Measurements from ENCODE around the gene UPK3A.

The UPK3A gene

DNA sequence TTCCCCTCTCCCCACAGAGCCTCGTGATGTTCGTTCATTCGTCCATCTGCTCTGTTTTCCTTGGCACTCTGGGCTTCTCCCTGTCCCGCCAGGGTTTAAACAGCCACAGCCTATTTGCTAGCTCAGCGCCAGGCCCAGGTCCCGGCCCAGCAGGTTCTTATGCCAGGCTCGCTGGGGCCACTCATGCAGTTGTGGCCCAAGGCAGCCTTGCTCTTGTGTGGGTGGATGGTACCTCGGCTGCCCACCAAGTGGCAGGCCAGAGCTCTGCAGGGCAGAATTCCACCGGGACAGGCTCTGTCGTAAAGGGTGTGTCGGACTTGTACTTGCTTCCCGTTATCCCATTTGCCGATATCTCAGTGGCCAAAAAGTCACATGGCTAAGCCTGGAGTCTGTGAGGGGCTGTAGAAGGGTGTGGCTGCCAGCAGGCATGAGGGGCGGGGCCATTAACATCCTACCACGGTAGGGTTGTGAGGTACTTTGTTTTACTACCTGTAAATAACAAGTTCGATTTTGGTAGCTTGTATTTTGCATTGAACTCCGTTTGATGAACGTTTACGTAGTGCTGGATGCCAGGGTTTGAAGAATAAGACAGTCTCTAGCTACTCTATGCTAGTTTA lies 32.9 kb downstream of the UPK3A start:
- H3K79me2 ChIP-seq (ENCODE audit: low read length), result peaks cover 76% of the 10 kb centered on the region
- H3K4me1 ChIP-seq (ENCODE audit: low read length), result peaks cover 6% of the 10 kb centered on the region; the same call in 1 of the 2 replicates
- H4K20me1 ChIP-seq (ENCODE audit: insufficient read depth, low read length), result no peaks in the 10 kb centered on the region
- no peaks in the 10 kb centered on the region for H3F3A ChIP-seq (ENCODE audit: insufficient read depth, low read length)
- H3K9me3 ChIP-seq (replicated peaks; ENCODE audit: insufficient read depth, low read length), result no peaks in the 10 kb centered on the region
- peak overlapping the region; percentile 9; the same call in 1 of the 2 replicates for H3K4me2 ChIP-seq (ENCODE audit: low read depth, low read length)
- no peak for TF ChIP-seq EZH2 (optimal IDR thresholded peaks at IDR 0.05; ENCODE audit: low read depth, low read length)
- TF ChIP-seq, protein P1, sequence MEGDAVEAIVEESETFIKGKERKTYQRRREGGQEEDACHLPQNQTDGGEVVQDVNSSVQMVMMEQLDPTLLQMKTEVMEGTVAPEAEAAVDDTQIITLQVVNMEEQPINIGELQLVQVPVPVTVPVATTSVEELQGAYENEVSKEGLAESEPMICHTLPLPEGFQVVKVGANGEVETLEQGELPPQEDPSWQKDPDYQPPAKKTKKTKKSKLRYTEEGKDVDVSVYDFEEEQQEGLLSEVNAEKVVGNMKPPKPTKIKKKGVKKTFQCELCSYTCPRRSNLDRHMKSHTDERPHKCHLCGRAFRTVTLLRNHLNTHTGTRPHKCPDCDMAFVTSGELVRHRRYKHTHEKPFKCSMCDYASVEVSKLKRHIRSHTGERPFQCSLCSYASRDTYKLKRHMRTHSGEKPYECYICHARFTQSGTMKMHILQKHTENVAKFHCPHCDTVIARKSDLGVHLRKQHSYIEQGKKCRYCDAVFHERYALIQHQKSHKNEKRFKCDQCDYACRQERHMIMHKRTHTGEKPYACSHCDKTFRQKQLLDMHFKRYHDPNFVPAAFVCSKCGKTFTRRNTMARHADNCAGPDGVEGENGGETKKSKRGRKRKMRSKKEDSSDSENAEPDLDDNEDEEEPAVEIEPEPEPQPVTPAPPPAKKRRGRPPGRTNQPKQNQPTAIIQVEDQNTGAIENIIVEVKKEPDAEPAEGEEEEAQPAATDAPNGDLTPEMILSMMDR (IDR thresholded peaks at IDR 0.05; ENCODE audit: low read length), result no peak
- TF ChIP-seq EZH2phosphoT487 (IDR thresholded peaks at IDR 0.05; ENCODE audit: low read length), result no peak
- H3K9ac ChIP-seq (ENCODE audit: low read length), result peak overlapping the region; percentile 35; the same call in 1 of the 2 replicates
- H3K36me3 ChIP-seq (replicated peaks; ENCODE audit: insufficient read depth, low read length), result no peaks in the 10 kb centered on the region
- H3K27me3 ChIP-seq (replicated peaks; ENCODE audit: insufficient read depth, low read length), result no peaks in the 10 kb centered on the region
- no peak overlapping the region for H2AFZ ChIP-seq (ENCODE audit: low read length)
- no peak overlapping the region for H3K4me3 ChIP-seq (ENCODE audit: low read length)
- no peaks in the 10 kb centered on the region for H3K9me2 ChIP-seq (replicated peaks; ENCODE audit: insufficient read depth, low read length)
- DNase-seq, result no peak
- H3K27ac ChIP-seq (ENCODE audit: low read length), result peak overlapping the region; percentile 62; the same call in 1 of the 2 replicates

DNA sequence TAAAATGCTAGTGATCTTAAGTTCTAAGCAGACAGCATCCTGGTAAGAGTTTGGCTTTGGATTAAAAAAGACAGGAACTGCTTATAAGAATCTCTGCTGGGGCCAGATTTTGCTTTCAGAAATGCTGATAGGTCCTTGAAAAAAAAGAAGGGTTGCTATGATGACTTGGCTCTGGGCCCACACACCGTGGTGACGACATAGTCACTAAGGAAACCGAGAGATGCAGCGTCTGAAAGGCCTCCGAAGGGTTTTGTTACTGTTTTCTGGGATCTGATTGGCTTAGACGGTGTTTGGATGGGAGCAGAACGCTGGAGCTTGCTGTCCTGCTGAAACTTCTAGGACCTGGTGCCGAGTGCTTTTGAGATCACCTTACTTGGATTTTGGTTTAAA lies 33.4 kb downstream of the UPK3A start:
- Histone ChIP-seq H3K79me2 (ENCODE audit: low read length) (peaks cover 72% of the 10 kb centered on the region), H3K4me1 (ENCODE audit: low read length) (peaks cover 6% of the 10 kb centered on the region; the same call in 1 of the 2 replicates), H3K4me2 (ENCODE audit: low read depth, low read length) (peak overlapping the region; percentile 9; the same call in 1 of the 2 replicates), H3K4me3 (ENCODE audit: low read length) (no peak overlapping the region), H2AFZ (ENCODE audit: low read length) (no peak overlapping the region), H3K9me2 (replicated peaks; ENCODE audit: insufficient read depth, low read length) (no peaks in the 10 kb centered on the region), H3K36me3 (replicated peaks; ENCODE audit: insufficient read depth, low read length) (no peaks in the 10 kb centered on the region), H3K27me3 (replicated peaks; ENCODE audit: insufficient read depth, low read length) (no peaks in the 10 kb centered on the region), H3F3A (ENCODE audit: insufficient read depth, low read length) (no peaks in the 10 kb centered on the region), H4K20me1 (ENCODE audit: insufficient read depth, low read length) (no peaks in the 10 kb centered on the region), H3K9ac (ENCODE audit: low read length) (peak overlapping the region; percentile 35; the same call in 1 of the 2 replicates), H3K27ac (ENCODE audit: low read length) (peak overlapping the region; percentile 62; the same call in 1 of the 2 replicates), H3K9me3 (replicated peaks; ENCODE audit: insufficient read depth, low read length) (no peaks in the 10 kb centered on the region)
- DNase-seq, result peak; percentile 34
- no peak for TF ChIP-seq EZH2 (optimal IDR thresholded peaks at IDR 0.05; ENCODE audit: low read depth, low read length)
- no peak for TF ChIP-seq EZH2phosphoT487 (IDR thresholded peaks at IDR 0.05; ENCODE audit: low read length)
- TF ChIP-seq, protein P1 (IDR thresholded peaks at IDR 0.05; ENCODE audit: low read length), result no peak

DNA sequence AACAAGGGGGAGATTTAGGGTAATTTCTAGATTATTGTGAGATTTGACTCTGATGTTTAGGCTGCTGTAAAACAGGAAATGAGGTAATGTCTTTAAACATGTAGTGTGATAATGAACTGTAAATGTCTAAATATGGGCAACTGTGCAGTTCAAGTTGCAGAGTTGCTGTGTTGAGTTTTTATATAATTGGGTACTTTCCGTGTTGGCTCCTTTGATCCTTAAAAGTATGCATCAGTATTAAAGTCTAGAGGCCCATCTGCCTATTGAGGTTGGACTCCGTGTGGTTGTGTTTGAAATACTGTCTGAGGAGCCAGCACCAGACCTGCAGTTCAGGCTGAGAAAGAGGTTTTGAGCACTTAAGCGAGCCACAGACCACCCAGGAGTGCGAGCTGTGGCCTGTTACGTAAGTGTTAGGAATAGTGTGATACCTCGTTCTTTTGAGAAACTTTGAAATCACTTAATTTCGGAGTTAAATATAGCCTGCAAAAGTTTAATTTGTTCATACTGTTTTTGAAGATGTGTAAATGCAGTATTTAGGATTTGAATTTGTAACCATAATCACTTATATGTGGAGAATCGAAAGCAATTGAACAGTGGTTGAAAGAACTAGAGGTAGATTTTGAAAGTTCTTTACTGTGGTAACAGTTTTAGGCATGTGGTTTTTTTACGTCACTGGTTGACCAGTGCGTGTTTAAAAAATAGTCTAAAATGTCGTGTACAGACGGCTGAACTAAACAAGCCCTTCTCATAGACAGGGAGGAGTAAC lies 34.0 kb downstream of the UPK3A start:
- peak overlapping the region; percentile 62; the same call in 1 of the 2 replicates for H3K27ac ChIP-seq (ENCODE audit: low read length)
- H2AFZ ChIP-seq (ENCODE audit: low read length), result no peak overlapping the region
- H3K9me3 ChIP-seq (replicated peaks; ENCODE audit: insufficient read depth, low read length), result no peaks in the 10 kb centered on the region
- no peaks in the 10 kb centered on the region for H3K9me2 ChIP-seq (replicated peaks; ENCODE audit: insufficient read depth, low read length)
- DNase-seq, result no peak
- peaks cover 6% of the 10 kb centered on the region; the same call in 1 of the 2 replicates for H3K4me1 ChIP-seq (ENCODE audit: low read length)
- no peaks in the 10 kb centered on the region for H3K36me3 ChIP-seq (replicated peaks; ENCODE audit: insufficient read depth, low read length)
- peak overlapping the region; percentile 35; the same call in 1 of the 2 replicates for H3K9ac ChIP-seq (ENCODE audit: low read length)
- TF ChIP-seq EZH2 (optimal IDR thresholded peaks at IDR 0.05; ENCODE audit: low read depth, low read length), result no peak
- TF ChIP-seq, protein P1 (IDR thresholded peaks at IDR 0.05; ENCODE audit: low read length), result no peak
- no peak for TF ChIP-seq EZH2phosphoT487 (IDR thresholded peaks at IDR 0.05; ENCODE audit: low read length)
- peaks cover 69% of the 10 kb centered on the region for H3K79me2 ChIP-seq (ENCODE audit: low read length)
- no peak overlapping the region for H3K4me3 ChIP-seq (ENCODE audit: low read length)
- H4K20me1 ChIP-seq (ENCODE audit: insufficient read depth, low read length), result no peaks in the 10 kb centered on the region
- H3K4me2 ChIP-seq (ENCODE audit: low read depth, low read length), result no peak overlapping the region; the same call in 1 of the 2 replicates
- H3F3A ChIP-seq (ENCODE audit: insufficient read depth, low read length), result no peaks in the 10 kb centered on the region
- no peaks in the 10 kb centered on the region for H3K27me3 ChIP-seq (replicated peaks; ENCODE audit: insufficient read depth, low read length)

Measured in MM.1S (cell line).